Left renal cortex interstitium (tissue), 4 donors: ENCODE results near the gene CMYA5. TPM values are rescaled to one million over a fixed set of nuclear protein-coding genes. Genes with fewer than 3 reads are reported as not detected.

Experiments
- DNase-seq, 4 donors: peaks; one replicate each; pipeline ENCODE4 v3.0.0-alpha.2; 2013; ENCODE audit warnings: low read depth in 4 of 4, low spot score in 2 of 4, missing footprints in 1 of 4
- polyA plus RNA-seq, 4 donors: library from polyadenylated mRNA; unstranded; fragments of 120-200 nt; gene quantifications; one replicate each; pipeline ENCODE4 v1.2.1, GENCODE V29; 2013; ENCODE audit not compliant: insufficient read length in 4 of 4

Gene CMYA5
- polyA plus RNA-seq, 4 donors = 13.0 to 23.0 (median 18.5) TPM

- no peak for DNase-seq
Measured at GRCh38 chr5:79793304-79793703, 103.7 kb downstream of the CMYA5 start.

- no peak for DNase-seq
Measured at GRCh38 chr5:79793722-79794121, 104.1 kb downstream of the CMYA5 start.

- no peak for DNase-seq
Measured at GRCh38 chr5:79794347-79794746, 104.7 kb downstream of the CMYA5 start.

GRCh38 chr5:79795764-79796398 is 106.2 kb downstream of the CMYA5 start:
- DNase-seq = no peak

GRCh38 chr5:79798893-79799590 is 109.4 kb downstream of the CMYA5 start:
- no peak for DNase-seq

GRCh38 chr5:79800979-79801827 is 111.6 kb downstream of the CMYA5 start:
- DNase-seq = no peak

- DNase-seq = no peak
Measured at GRCh38 chr5:79802406-79802805, 112.8 kb downstream of the CMYA5 start.

GRCh38 chr5:79803007-79803406 is 113.4 kb downstream of the CMYA5 start:
- no peak for DNase-seq

- no peak for DNase-seq
Measured at GRCh38 chr5:79806741-79807140, 117.1 kb downstream of the CMYA5 start.

GRCh38 chr5:79809743-79810142 is 120.1 kb downstream of the CMYA5 start:
- DNase-seq = no peak

- DNase-seq = no peak
Measured at GRCh38 chr5:79811081-79811480, 121.4 kb downstream of the CMYA5 start.

GRCh38 chr5:79811904-79812303 is 122.3 kb downstream of the CMYA5 start:
- DNase-seq = no peak

- no peak for DNase-seq
Measured at GRCh38 chr5:79814699-79815098, 125.1 kb downstream of the CMYA5 start.

- DNase-seq = no peak
Measured at GRCh38 chr5:79816014-79816413, 126.4 kb downstream of the CMYA5 start.

GRCh38 chr5:79820648-79821047 is 131.0 kb downstream of the CMYA5 start:
- DNase-seq = no peak

- DNase-seq = no peak
Measured at GRCh38 chr5:79824444-79824843, 134.8 kb downstream of the CMYA5 start.

GRCh38 chr5:79825802-79826201 is 136.2 kb downstream of the CMYA5 start:
- DNase-seq = no peak

GRCh38 chr5:79827159-79827629 is 137.6 kb downstream of the CMYA5 start:
- no peak for DNase-seq

- no peak for DNase-seq
Measured at GRCh38 chr5:79829260-79829659, 139.6 kb downstream of the CMYA5 start.

GRCh38 chr5:79831381-79832309 is 142.0 kb downstream of the CMYA5 start:
- DNase-seq = no peak
